ENCODE results near the gene TNS2.

DNA sequence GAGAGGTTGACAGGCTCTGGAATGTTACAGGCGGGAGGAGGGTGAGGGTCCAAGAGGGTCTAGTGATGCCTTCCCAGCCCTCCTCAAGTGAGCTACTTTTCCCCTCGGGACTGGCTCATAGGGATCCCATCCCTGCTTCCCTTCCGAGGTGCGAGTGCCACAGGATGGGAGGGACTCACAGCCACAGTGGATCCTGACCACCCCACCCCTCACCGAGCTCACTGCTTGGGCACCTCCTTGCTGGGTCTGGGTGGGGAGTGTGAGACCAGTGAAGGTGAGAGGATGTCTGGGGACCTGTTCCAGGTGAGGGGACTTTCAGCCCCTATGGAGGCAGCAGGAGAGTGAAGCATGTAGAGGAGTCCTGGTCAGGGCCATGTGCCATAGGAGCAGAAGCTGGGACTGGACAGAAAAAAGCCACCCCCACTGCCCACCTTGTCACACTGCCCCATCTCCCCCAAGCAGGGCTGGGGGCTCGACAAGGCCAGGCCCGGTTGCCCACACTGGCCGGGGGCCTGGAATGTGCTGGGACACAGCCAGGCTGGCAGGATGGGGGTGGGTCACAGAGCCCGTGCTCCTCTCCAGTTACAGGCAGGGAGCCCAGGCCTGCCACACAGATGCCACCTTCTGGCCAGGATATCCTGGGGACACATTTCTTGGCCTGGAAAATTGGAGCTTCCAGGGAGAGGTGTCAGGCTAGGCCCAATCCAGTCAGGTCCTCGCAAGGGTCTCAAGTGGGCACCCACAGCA lies 1.7 kb upstream of the TNS2 start:
- TF ChIP-seq, protein P1, sequence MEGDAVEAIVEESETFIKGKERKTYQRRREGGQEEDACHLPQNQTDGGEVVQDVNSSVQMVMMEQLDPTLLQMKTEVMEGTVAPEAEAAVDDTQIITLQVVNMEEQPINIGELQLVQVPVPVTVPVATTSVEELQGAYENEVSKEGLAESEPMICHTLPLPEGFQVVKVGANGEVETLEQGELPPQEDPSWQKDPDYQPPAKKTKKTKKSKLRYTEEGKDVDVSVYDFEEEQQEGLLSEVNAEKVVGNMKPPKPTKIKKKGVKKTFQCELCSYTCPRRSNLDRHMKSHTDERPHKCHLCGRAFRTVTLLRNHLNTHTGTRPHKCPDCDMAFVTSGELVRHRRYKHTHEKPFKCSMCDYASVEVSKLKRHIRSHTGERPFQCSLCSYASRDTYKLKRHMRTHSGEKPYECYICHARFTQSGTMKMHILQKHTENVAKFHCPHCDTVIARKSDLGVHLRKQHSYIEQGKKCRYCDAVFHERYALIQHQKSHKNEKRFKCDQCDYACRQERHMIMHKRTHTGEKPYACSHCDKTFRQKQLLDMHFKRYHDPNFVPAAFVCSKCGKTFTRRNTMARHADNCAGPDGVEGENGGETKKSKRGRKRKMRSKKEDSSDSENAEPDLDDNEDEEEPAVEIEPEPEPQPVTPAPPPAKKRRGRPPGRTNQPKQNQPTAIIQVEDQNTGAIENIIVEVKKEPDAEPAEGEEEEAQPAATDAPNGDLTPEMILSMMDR (conservative IDR thresholded peaks at IDR 0.05; ENCODE audit: low read depth in 2 of 2), result peak; percentile 12 to 42; a peak in 2 of 4 replicates
- TF ChIP-seq EZH2 (IDR thresholded peaks at IDR 0.05; ENCODE audit: low read depth, unreplicated experiment) (no peak), STAT1 (IDR thresholded peaks at IDR 0.05; ENCODE audit: unreplicated experiment) (no peak), CREB1 (CRISPR knock-in tag; IDR thresholded peaks at IDR 0.05; ENCODE audit: low read depth) (no peak), EZH2phosphoT487 (IDR thresholded peaks at IDR 0.05; ENCODE audit: unreplicated experiment) (no peak), POLR2AphosphoS5 (IDR thresholded peaks at IDR 0.05; ENCODE audit: low read depth) (no peak), ZNF331 (CRISPR knock-in tag; IDR thresholded peaks at IDR 0.05; ENCODE audit: low read depth) (no peak), NANOG (IDR thresholded peaks at IDR 0.05; ENCODE audit: borderline replicate concordance) (0 out of 2 replicates have a peak, but pooled peaks have one; percentile 4), ZNF114 (CRISPR knock-in tag; IDR thresholded peaks at IDR 0.05) (no peak), JUNB (IDR thresholded peaks at IDR 0.05; ENCODE audit: unreplicated experiment) (no peak)
- TF ChIP-seq, protein P2, sequence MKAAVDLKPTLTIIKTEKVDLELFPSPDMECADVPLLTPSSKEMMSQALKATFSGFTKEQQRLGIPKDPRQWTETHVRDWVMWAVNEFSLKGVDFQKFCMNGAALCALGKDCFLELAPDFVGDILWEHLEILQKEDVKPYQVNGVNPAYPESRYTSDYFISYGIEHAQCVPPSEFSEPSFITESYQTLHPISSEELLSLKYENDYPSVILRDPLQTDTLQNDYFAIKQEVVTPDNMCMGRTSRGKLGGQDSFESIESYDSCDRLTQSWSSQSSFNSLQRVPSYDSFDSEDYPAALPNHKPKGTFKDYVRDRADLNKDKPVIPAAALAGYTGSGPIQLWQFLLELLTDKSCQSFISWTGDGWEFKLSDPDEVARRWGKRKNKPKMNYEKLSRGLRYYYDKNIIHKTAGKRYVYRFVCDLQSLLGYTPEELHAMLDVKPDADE (IDR thresholded peaks at IDR 0.05), result no peak
- TF ChIP-seq, protein P3, sequence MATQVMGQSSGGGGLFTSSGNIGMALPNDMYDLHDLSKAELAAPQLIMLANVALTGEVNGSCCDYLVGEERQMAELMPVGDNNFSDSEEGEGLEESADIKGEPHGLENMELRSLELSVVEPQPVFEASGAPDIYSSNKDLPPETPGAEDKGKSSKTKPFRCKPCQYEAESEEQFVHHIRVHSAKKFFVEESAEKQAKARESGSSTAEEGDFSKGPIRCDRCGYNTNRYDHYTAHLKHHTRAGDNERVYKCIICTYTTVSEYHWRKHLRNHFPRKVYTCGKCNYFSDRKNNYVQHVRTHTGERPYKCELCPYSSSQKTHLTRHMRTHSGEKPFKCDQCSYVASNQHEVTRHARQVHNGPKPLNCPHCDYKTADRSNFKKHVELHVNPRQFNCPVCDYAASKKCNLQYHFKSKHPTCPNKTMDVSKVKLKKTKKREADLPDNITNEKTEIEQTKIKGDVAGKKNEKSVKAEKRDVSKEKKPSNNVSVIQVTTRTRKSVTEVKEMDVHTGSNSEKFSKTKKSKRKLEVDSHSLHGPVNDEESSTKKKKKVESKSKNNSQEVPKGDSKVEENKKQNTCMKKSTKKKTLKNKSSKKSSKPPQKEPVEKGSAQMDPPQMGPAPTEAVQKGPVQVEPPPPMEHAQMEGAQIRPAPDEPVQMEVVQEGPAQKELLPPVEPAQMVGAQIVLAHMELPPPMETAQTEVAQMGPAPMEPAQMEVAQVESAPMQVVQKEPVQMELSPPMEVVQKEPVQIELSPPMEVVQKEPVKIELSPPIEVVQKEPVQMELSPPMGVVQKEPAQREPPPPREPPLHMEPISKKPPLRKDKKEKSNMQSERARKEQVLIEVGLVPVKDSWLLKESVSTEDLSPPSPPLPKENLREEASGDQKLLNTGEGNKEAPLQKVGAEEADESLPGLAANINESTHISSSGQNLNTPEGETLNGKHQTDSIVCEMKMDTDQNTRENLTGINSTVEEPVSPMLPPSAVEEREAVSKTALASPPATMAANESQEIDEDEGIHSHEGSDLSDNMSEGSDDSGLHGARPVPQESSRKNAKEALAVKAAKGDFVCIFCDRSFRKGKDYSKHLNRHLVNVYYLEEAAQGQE (IDR thresholded peaks at IDR 0.05; ENCODE audit: unreplicated experiment), result no peak
- TF ChIP-seq, protein P4, sequence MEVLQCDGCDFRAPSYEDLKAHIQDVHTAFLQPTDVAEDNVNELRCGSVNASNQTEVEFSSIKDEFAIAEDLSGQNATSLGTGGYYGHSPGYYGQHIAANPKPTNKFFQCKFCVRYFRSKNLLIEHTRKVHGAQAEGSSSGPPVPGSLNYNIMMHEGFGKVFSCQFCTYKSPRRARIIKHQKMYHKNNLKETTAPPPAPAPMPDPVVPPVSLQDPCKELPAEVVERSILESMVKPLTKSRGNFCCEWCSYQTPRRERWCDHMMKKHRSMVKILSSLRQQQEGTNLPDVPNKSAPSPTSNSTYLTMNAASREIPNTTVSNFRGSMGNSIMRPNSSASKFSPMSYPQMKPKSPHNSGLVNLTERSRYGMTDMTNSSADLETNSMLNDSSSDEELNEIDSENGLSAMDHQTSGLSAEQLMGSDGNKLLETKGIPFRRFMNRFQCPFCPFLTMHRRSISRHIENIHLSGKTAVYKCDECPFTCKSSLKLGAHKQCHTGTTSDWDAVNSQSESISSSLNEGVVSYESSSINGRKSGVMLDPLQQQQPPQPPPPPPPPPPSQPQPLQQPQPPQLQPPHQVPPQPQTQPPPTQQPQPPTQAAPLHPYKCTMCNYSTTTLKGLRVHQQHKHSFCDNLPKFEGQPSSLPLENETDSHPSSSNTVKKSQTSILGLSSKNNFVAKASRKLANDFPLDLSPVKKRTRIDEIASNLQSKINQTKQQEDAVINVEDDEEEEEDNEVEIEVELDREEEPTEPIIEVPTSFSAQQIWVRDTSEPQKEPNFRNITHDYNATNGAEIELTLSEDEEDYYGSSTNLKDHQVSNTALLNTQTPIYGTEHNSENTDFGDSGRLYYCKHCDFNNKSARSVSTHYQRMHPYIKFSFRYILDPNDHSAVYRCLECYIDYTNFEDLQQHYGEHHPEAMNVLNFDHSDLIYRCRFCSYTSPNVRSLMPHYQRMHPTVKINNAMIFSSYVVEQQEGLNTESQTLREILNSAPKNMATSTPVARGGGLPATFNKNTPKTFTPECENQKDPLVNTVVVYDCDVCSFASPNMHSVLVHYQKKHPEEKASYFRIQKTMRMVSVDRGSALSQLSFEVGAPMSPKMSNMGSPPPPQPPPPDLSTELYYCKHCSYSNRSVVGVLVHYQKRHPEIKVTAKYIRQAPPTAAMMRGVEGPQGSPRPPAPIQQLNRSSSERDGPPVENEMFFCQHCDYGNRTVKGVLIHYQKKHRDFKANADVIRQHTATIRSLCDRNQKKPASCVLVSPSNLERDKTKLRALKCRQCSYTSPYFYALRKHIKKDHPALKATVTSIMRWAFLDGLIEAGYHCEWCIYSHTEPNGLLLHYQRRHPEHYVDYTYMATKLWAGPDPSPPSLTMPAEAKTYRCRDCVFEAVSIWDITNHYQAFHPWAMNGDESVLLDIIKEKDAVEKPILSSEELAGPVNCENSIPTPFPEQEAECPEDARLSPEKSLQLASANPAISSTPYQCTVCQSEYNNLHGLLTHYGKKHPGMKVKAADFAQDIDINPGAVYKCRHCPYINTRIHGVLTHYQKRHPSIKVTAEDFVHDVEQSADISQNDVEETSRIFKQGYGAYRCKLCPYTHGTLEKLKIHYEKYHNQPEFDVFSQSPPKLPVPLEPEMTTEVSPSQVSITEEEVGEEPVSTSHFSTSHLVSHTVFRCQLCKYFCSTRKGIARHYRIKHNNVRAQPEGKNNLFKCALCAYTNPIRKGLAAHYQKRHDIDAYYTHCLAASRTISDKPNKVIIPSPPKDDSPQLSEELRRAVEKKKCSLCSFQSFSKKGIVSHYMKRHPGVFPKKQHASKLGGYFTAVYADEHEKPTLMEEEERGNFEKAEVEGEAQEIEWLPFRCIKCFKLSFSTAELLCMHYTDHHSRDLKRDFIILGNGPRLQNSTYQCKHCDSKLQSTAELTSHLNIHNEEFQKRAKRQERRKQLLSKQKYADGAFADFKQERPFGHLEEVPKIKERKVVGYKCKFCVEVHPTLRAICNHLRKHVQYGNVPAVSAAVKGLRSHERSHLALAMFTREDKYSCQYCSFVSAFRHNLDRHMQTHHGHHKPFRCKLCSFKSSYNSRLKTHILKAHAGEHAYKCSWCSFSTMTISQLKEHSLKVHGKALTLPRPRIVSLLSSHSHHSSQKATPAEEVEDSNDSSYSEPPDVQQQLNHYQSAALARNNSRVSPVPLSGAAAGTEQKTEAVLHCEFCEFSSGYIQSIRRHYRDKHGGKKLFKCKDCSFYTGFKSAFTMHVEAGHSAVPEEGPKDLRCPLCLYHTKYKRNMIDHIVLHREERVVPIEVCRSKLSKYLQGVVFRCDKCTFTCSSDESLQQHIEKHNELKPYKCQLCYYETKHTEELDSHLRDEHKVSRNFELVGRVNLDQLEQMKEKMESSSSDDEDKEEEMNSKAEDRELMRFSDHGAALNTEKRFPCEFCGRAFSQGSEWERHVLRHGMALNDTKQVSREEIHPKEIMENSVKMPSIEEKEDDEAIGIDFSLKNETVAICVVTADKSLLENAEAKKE (CRISPR knock-in tag; IDR thresholded peaks at IDR 0.05), result no peak

Data from GM23338 (cell line).